B cell (primary cell): ENCODE data around the gene BIRC7. TPM values are rescaled to one million over a fixed set of nuclear protein-coding genes. Genes with fewer than 3 reads are reported as not detected.

ENCODE experiments used
- ATAC-seq: fragments of 200-7000 bp; cut with Tn5 transposase; one replicate; pipeline ENCODE4 v1.10.0; 2021; ENCODE audit warnings: low read depth, mild to moderate bottlenecking, moderate number of reproducible peaks, moderate library complexity
- CTCF ChIA-PET: fragments of 350-600 bp; sonication (Branson Sonifier 250); formaldehyde crosslinking; loops from one replicate; lab custom pipeline; 2021; ENCODE audit warnings: antibody characterized with exemption, inconsistent platforms; lab: Charles Lee
- POLR2A ChIA-PET: fragments of 350-600 bp; sonication (Branson Sonifier 250); formaldehyde crosslinking; loops from one replicate; lab custom pipeline; 2021; ENCODE audit warnings: antibody characterized with exemption; lab: Charles Lee
- DNase-seq: peaks from one replicate; pipeline ENCODE4 v3.0.0; 2013
- H2AFZ ChIP-seq: 2 replicates; pipeline ENCODE4 v1.6.1; 2012; ENCODE audit warnings: mild to moderate bottlenecking, low read depth, low read length; ENCODE audit not compliant: insufficient read depth, poor library complexity, severe bottlenecking
- H3K27ac ChIP-seq, 2 donors: 1 replicate in 1 of 2; 2 replicates in 1 of 2; pipeline ENCODE4 v1.5.1; 2012 to 2013; ENCODE audit warnings: low read length in 2 of 2, mild to moderate bottlenecking in 2 of 2, moderate library complexity in 1 of 2
- H3K27me3 ChIP-seq, 4 experiments: fragments of 200-600 bp in 1 of 4; sonication (generic) in 1 of 4; replicated peaks in 1 of 4; 1 replicate in 2 of 4; 2 replicates in 2 of 4; pipeline versions ENCODE4 v1.6.1 to v1.7.0; 2013 to 2016; ENCODE audit warnings: low read length in 3 of 4, mild to moderate bottlenecking in 2 of 4, mixed read lengths in 1 of 4, moderate library complexity in 1 of 4; ENCODE audit not compliant: insufficient read depth in 4 of 4, control insufficient read depth in 3 of 4; ENCODE audit errors: control extremely low read depth in 1 of 4
- H3K36me3 ChIP-seq, 2 experiments: replicated peaks in 1 of 2; 1 replicate in 1 of 2; 2 replicates in 1 of 2; pipeline versions ENCODE4 v1.6.1 to v1.7.1; 2013; ENCODE audit warnings: low read length in 1 of 2; ENCODE audit not compliant: insufficient read depth in 2 of 2, control insufficient read depth in 1 of 2; ENCODE audit errors: control extremely low read depth in 1 of 2, extremely low read depth in 1 of 2
- H3K4me1 ChIP-seq, 2 donors: fragments of 200-600 bp in 1 of 2; sonication (generic) in 1 of 2; 1 replicate in 1 of 2; 2 replicates in 1 of 2; pipeline versions ENCODE4 v1.5.1 to v1.6.1; 2013 to 2017; ENCODE audit warnings: low read length in 2 of 2; ENCODE audit not compliant: control insufficient read depth in 2 of 2, insufficient read depth in 2 of 2
- H3K4me2 ChIP-seq: replicated peaks from 2 replicates; pipeline ENCODE3; 2012; ENCODE audit warnings: mild to moderate bottlenecking, low read depth, low read length; ENCODE audit not compliant: poor library complexity, severe bottlenecking
- H3K4me3 ChIP-seq, 5 experiments: fragments of 200-600 bp in 1 of 5; sonication (generic) in 1 of 5; 1 replicate in 3 of 5; 2 replicates in 2 of 5; pipeline versions ENCODE4 v1.5.1 to v1.7.0; 2011 to 2016; ENCODE audit warnings: low read length in 4 of 5, mild to moderate bottlenecking in 4 of 5, low read depth in 2 of 5, control low read depth in 1 of 5, moderate library complexity in 1 of 5; ENCODE audit not compliant: insufficient read depth in 1 of 5; ENCODE audit errors: control extremely low read depth in 1 of 5, extremely low read depth in 1 of 5
- H3K79me2 ChIP-seq: fragments of 200-600 bp; sonication (generic); one replicate; pipeline ENCODE4 v1.6.0; 2016; ENCODE audit warnings: low read length; ENCODE audit not compliant: control insufficient read depth, insufficient read depth
- H3K9ac ChIP-seq: fragments of 200-600 bp; sonication (generic); 2 replicates; pipeline ENCODE4 v1.6.1; 2017; ENCODE audit warnings: mild to moderate bottlenecking, low read length, moderate library complexity
- H3K9me3 ChIP-seq, 3 donors: one replicate each; pipeline versions ENCODE4 v1.6.1 to v1.7.1; 2013; ENCODE audit warnings: low read length in 2 of 3; ENCODE audit not compliant: control insufficient read depth in 2 of 3, insufficient read depth in 1 of 3; ENCODE audit errors: control extremely low read depth in 1 of 3
- H4K20me1 ChIP-seq: 2 replicates; pipeline ENCODE4 v1.6.0; 2012; ENCODE audit warnings: mild to moderate bottlenecking, low read length; ENCODE audit not compliant: insufficient read depth, control insufficient read depth, poor library complexity, severe bottlenecking
- H3K27ac Mint-ChIP-seq: one replicate; pipeline ENCODE4 v1.8.0; 2021; ENCODE audit warnings: mixed read lengths
- H3K27me3 Mint-ChIP-seq: one replicate; pipeline ENCODE4 v1.8.0; 2021; ENCODE audit warnings: mixed read lengths
- H3K4me1 Mint-ChIP-seq: one replicate; pipeline ENCODE4 v1.8.0; 2021; ENCODE audit warnings: mixed read lengths
- H3K4me3 Mint-ChIP-seq: one replicate; pipeline ENCODE4 v1.8.0; 2021; ENCODE audit warnings: mixed read lengths
- H3K9me3 Mint-ChIP-seq: one replicate; pipeline ENCODE4 v1.8.0; 2022; ENCODE audit warnings: mixed read lengths; ENCODE audit not compliant: insufficient read depth
- CTCF ChIP-seq: fragments of 200-600 bp; IDR thresholded peaks from one replicate; pipeline ENCODE4 v1.8.0; 2022; ENCODE audit warnings: antibody characterized with exemption, mild to moderate bottlenecking
- EZH2 ChIP-seq: IDR thresholded peaks from 2 replicates; pipeline ENCODE4 v1.6.1; 2012; ENCODE audit warnings: borderline replicate concordance, low read depth, mild to moderate bottlenecking, moderate library complexity, low read length; ENCODE audit not compliant: insufficient read depth, poor library complexity, severe bottlenecking
- WGBS: methylation state at CpG from one replicate; pipeline ENCODE4 v1.1.5; 2013; ENCODE audit warnings: missing lambda C conversion rate; ENCODE audit not compliant: insufficient coverage; 5-methylcytosine and 5-hydroxymethylcytosine counted together
- intact Hi-C: fragments of 100-400 bp; cut with micrococcal nuclease; formaldehyde crosslinking; loops from one replicate; pipeline ENCODE4 v1.10.0; 2022
- polyA plus RNA-seq: library from polyadenylated mRNA; depleted of rRNA; stranded (reverse); fragments of >200 nt; gene quantifications from 2 replicates; pipeline ENCODE4 v1.2.3, GENCODE V29; 2012
- total RNA-seq, 2 donors: library from RNA; stranded (reverse); fragments of 120-200 nt in 1 of 2; gene quantifications; 1 replicate in 1 of 2; 2 replicates in 1 of 2; pipeline versions ENCODE4 v1.2.3 to v1.2.4, GENCODE V29; 2013 to 2022

BIRC7 gene
- total and polyA plus RNA-seq, 2 donors (not counting 1 experiment from before 2014, with no cell fraction given): 0.12 TPM; not detected in 1

GRCh38 chr20:63194797-63195173 is 40.9 kb upstream of the BIRC7 start:
- H3K27ac ChIP-seq: no peak overlapping the region
- H3K9me3 Mint-ChIP-seq: no peaks in the 10 kb centered on the region
- CTCF ChIA-PET: interaction anchor here (1.6 kb wide), 1 partner anchor 15 kb away, joined by 5 read pairs; no protein-coding TSS in a partner anchor
- H3K4me1 Mint-ChIP-seq: peaks cover 11% of the 10 kb centered on the region
- TF ChIP-seq CTCF (no peak), EZH2 (no peak)
- H3K36me3 ChIP-seq: peaks cover 0 to 18% of the 10 kb centered on the region in 2 experiments
- H3K4me1 ChIP-seq: no peaks in the 10 kb centered on the region
- H3K9me3 ChIP-seq: no peaks in the 10 kb centered on the region
- ATAC-seq (no peak), DNase-seq (no peak)
- peaks cover 43% of the 10 kb centered on the region for H4K20me1 ChIP-seq
- no peaks in the 10 kb centered on the region for H3K27me3 Mint-ChIP-seq
- POLR2A ChIA-PET: no interaction called here
- H3K79me2 ChIP-seq: peaks cover 30% of the 10 kb centered on the region
- no peak overlapping the region for H3K4me3 Mint-ChIP-seq
- H3K4me2 ChIP-seq: no peak overlapping the region
- H3K27me3 ChIP-seq: no peaks in the 10 kb centered on the region
- intact Hi-C loops: no loop called here
- H3K27ac Mint-ChIP-seq: no peak overlapping the region
- no CpG with 5 or more reads among the region's 4 CpGs for WGBS
- no peak overlapping the region for H2AFZ ChIP-seq
- H3K9ac ChIP-seq: no peak overlapping the region
- no peak overlapping the region for H3K4me3 ChIP-seq

GRCh38 chr20:63196768-63197470 is 38.8 kb upstream of the BIRC7 start:
- TF ChIP-seq CTCF: no peak
- no peak for TF ChIP-seq EZH2
- Histone ChIP-seq H3K9me3 (no peaks in the 10 kb centered on the region), H3K27ac (no peak overlapping the region), H3K27me3 (no peaks in the 10 kb centered on the region), H3K4me1 (no peaks in the 10 kb centered on the region), H3K4me2 (no peak overlapping the region), H3K36me3 (peaks cover 0 to 31% of the 10 kb centered on the region in 2 experiments), H3K79me2 (peaks cover 49% of the 10 kb centered on the region), H4K20me1 (peaks cover 58% of the 10 kb centered on the region), H2AFZ (no peak overlapping the region), H3K9ac (no peak overlapping the region), H3K4me3 (no peak overlapping the region)
- Mint-ChIP-seq H3K27ac (peak overlapping the region; percentile 41), H3K4me1 (peaks cover 13% of the 10 kb centered on the region), H3K4me3 (no peak overlapping the region), H3K9me3 (no peaks in the 10 kb centered on the region), H3K27me3 (no peaks in the 10 kb centered on the region)
- ChIA-PET CTCF (no interaction called here), POLR2A (no interaction called here)
- intact Hi-C loops: no loop called here
- 94% methylated on average over 8 of the region's 9 CpGs for WGBS
- no peak for ATAC-seq
- DNase-seq: no peak
